A549 (cell line): ENCODE results near the gene PXDN.

Experiments
- CBX8 ChIP-seq: fragments of 200-600 bp; sonication (generic); IDR thresholded peaks from 2 replicates; pipeline ENCODE4 v1.6.1; 2016
- CEBPB ChIP-seq, 2 experiments: fragments of >200 bp in 1 of 2; sonication (Bioruptor Twin) in 1 of 2; formaldehyde crosslinking in 1 of 2; IDR thresholded peaks; 2 replicates each; pipeline ENCODE4 v1.6.1; 2012 to 2016
- FOSB ChIP-seq: fragments of 250-450 bp; sonication (Bioruptor Pico); IDR thresholded peaks from 2 replicates; pipeline ENCODE4 v1.5.0; 2020; ENCODE audit warnings: mild to moderate bottlenecking, moderate library complexity
- HDAC2 ChIP-seq: fragments of 200-600 bp; sonication (generic); IDR thresholded peaks from 2 replicates; pipeline ENCODE4 v1.6.1; 2016
- MAFK ChIP-seq: fragments of 450-650 bp; IDR thresholded peaks from 2 replicates; pipeline ENCODE4 v1.6.1; 2014; ENCODE audit not compliant: partially characterized antibody
- NPAS2 ChIP-seq: fragments of 250-450 bp; sonication (Bioruptor Pico); IDR thresholded peaks from 2 replicates; pipeline ENCODE4 v1.8.0; 2022; ENCODE audit warnings: mild to moderate bottlenecking, moderate library complexity, borderline replicate concordance
- POLR2A ChIP-seq: IDR thresholded peaks from 2 replicates; pipeline ENCODE4 v1.6.1; 2012; ENCODE audit warnings: mild to moderate bottlenecking, low read length
- RAD21 ChIP-seq, 2 experiments: fragments of >200 bp in 1 of 2; sonication (Bioruptor Twin) in 1 of 2; formaldehyde crosslinking in 1 of 2; IDR thresholded peaks in 1 of 2; conservative IDR thresholded peaks in 1 of 2; 2 replicates in 1 of 2; 3 replicates in 1 of 2; pipeline ENCODE4 v1.6.1; 2012 to 2018; ENCODE audit warnings: inconsistent platforms in 1 of 2
- SMC3 ChIP-seq: fragments of >200 bp; sonication (Bioruptor Twin); formaldehyde crosslinking; IDR thresholded peaks from 3 replicates; pipeline ENCODE4 v1.6.1; 2018; ENCODE audit warnings: inconsistent platforms
- TF ChIP-seq, protein P1 (sequence below): fragments of >200 bp; sonication (Bioruptor Twin); formaldehyde crosslinking; IDR thresholded peaks from 3 replicates; pipeline ENCODE4 v1.5.1; 2016
- TF ChIP-seq, protein P2 (sequence below): fragments of 200-600 bp; sonication (generic); IDR thresholded peaks from 2 replicates; pipeline ENCODE4 v1.6.1; 2016; ENCODE audit warnings: antibody characterized with exemption, mild to moderate bottlenecking, moderate library complexity

DNA sequence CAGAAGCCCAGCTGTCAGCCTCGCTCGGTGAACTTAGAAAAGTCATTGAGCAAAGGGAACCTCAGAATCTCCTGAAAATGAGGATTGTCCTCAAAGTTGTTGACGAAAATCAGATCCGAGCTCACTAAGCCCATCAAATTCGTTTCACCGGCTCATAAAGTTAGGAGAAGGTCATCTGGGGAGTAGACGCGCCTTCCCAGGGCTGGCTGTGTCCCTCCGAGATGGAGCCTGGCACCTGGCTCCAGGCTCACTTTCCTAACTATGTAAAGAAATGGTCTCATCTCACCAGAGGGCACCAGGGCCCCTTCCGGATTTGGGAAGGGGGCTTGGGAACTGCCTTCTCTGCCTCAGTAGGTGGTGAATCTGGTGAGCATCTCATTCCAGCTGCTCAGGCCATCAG lies 145.5 kb downstream of the PXDN start:
- TF ChIP-seq, protein P1, sequence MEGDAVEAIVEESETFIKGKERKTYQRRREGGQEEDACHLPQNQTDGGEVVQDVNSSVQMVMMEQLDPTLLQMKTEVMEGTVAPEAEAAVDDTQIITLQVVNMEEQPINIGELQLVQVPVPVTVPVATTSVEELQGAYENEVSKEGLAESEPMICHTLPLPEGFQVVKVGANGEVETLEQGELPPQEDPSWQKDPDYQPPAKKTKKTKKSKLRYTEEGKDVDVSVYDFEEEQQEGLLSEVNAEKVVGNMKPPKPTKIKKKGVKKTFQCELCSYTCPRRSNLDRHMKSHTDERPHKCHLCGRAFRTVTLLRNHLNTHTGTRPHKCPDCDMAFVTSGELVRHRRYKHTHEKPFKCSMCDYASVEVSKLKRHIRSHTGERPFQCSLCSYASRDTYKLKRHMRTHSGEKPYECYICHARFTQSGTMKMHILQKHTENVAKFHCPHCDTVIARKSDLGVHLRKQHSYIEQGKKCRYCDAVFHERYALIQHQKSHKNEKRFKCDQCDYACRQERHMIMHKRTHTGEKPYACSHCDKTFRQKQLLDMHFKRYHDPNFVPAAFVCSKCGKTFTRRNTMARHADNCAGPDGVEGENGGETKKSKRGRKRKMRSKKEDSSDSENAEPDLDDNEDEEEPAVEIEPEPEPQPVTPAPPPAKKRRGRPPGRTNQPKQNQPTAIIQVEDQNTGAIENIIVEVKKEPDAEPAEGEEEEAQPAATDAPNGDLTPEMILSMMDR, result no peak
- TF ChIP-seq POLR2A, result no peak
- TF ChIP-seq, protein P2, sequence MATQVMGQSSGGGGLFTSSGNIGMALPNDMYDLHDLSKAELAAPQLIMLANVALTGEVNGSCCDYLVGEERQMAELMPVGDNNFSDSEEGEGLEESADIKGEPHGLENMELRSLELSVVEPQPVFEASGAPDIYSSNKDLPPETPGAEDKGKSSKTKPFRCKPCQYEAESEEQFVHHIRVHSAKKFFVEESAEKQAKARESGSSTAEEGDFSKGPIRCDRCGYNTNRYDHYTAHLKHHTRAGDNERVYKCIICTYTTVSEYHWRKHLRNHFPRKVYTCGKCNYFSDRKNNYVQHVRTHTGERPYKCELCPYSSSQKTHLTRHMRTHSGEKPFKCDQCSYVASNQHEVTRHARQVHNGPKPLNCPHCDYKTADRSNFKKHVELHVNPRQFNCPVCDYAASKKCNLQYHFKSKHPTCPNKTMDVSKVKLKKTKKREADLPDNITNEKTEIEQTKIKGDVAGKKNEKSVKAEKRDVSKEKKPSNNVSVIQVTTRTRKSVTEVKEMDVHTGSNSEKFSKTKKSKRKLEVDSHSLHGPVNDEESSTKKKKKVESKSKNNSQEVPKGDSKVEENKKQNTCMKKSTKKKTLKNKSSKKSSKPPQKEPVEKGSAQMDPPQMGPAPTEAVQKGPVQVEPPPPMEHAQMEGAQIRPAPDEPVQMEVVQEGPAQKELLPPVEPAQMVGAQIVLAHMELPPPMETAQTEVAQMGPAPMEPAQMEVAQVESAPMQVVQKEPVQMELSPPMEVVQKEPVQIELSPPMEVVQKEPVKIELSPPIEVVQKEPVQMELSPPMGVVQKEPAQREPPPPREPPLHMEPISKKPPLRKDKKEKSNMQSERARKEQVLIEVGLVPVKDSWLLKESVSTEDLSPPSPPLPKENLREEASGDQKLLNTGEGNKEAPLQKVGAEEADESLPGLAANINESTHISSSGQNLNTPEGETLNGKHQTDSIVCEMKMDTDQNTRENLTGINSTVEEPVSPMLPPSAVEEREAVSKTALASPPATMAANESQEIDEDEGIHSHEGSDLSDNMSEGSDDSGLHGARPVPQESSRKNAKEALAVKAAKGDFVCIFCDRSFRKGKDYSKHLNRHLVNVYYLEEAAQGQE, result no peak
- TF ChIP-seq RAD21 (conservative IDR thresholded peaks at IDR 0.05 in 1 of 2, IDR thresholded peaks at IDR 0.05 in 1 of 2), result no peak
- TF ChIP-seq CBX8, result no peak
- no peak for TF ChIP-seq HDAC2
- no peak for TF ChIP-seq SMC3
- no peak for TF ChIP-seq NPAS2
- TF ChIP-seq CEBPB (IDR thresholded peaks at IDR 0.05), result no peak
- no peak for TF ChIP-seq MAFK
- TF ChIP-seq FOSB (CRISPR knock-in tag), result no peak
